IMR-90 (cell line): Measurements from ENCODE around the gene SPATC1L. TPM values are rescaled to one million over a fixed set of nuclear protein-coding genes. Genes with fewer than 3 reads are reported as not detected.
A peak's percentile ranks its signal among the peaks of the same experiment; 100 is the strongest.

Experiments used
- ATAC-seq: fragments of 200-7000 bp; cut with Tn5 transposase; 2 replicates; pipeline ENCODE4 v1.9.1; 2020; ENCODE audit warnings: low read depth, mild to moderate bottlenecking, moderate library complexity
- Bru-seq: library from RNA; stranded (reverse); fragments of 400-500 nt; gene quantifications from one replicate; lab custom pipeline; 2021; lab: Mats Ljungman, UMichigan
- BruChase-seq, 2 experiments: library from RNA; stranded (reverse); fragments of 400-500 nt; gene quantifications; one replicate each; lab custom pipeline; 2021; lab: Mats Ljungman, UMichigan
- BruUV-seq: library from RNA; stranded (reverse); fragments of 400-500 nt; replicated peaks from 2 replicates; lab custom pipeline; 2021; lab: Mats Ljungman, UMichigan
- CTCF ChIA-PET: fragments of 300-600 bp; formaldehyde crosslinking; extraction: SDS; loops from one replicate; lab custom pipeline; 2021; ENCODE audit warnings: antibody characterized with exemption; lab: Yijun Ruan, JAX
- POLR2A ChIA-PET: fragments of 300-600 bp; sonication (Branson Sonifier 250); formaldehyde crosslinking; loops from one replicate; lab custom pipeline; 2022; ENCODE audit warnings: antibody characterized with exemption; ENCODE audit not compliant: unreplicated experiment; lab: Charles Lee
- DNase-seq: peaks from one replicate; pipeline ENCODE4 v3.0.0; 2013
- H2AFZ ChIP-seq: replicated peaks from 2 replicates; pipeline ENCODE3; 2013; ENCODE audit warnings: low read length, mild to moderate bottlenecking; ENCODE audit not compliant: poor library complexity
- H2AK5ac ChIP-seq: 2 replicates; pipeline ENCODE4 v1.6.1; 2013; ENCODE audit warnings: low read depth, low read length, inconsistent platforms
- H2AK9ac ChIP-seq: replicated peaks from 2 replicates; pipeline ENCODE3; 2013; ENCODE audit warnings: mild to moderate bottlenecking, low read depth, low read length, moderate library complexity; ENCODE audit not compliant: poor library complexity
- H2BK120ac ChIP-seq: 2 replicates; pipeline ENCODE4 v1.6.1; 2013; ENCODE audit warnings: low read depth, low read length, inconsistent platforms
- H2BK15ac ChIP-seq: 3 replicates; pipeline ENCODE4 v1.6.1; 2013; ENCODE audit warnings: low read depth, low read length, inconsistent platforms
- H2BK20ac ChIP-seq: 2 replicates; pipeline ENCODE4 v1.6.1; 2013; ENCODE audit warnings: low read depth, mild to moderate bottlenecking, inconsistent platforms, low read length, moderate library complexity
- H2BK5ac ChIP-seq: 2 replicates; pipeline ENCODE4 v1.6.1; 2013; ENCODE audit warnings: mild to moderate bottlenecking, low read depth, low read length, inconsistent platforms; ENCODE audit not compliant: poor library complexity, severe bottlenecking
- H3K14ac ChIP-seq: replicated peaks from 2 replicates; pipeline ENCODE4 v1.6.1; 2013; ENCODE audit warnings: low read depth, low read length, inconsistent platforms
- H3K18ac ChIP-seq: 2 replicates; pipeline ENCODE4 v1.6.1; 2013; ENCODE audit warnings: low read depth, low read length, control low read depth
- H3K23ac ChIP-seq: 2 replicates; pipeline ENCODE4 v1.6.1; 2013; ENCODE audit warnings: low read depth, low read length, inconsistent platforms
- H3K27ac ChIP-seq: 2 replicates; pipeline ENCODE4 v1.5.1; 2013; ENCODE audit warnings: mild to moderate bottlenecking, control low read depth, low read length; ENCODE audit not compliant: insufficient read depth
- H3K27me3 ChIP-seq: 2 replicates; pipeline ENCODE4 v1.6.1; 2013; ENCODE audit warnings: low read length; ENCODE audit not compliant: control insufficient read depth, insufficient read depth
- H3K36me3 ChIP-seq: 2 replicates; pipeline ENCODE4 v1.6.1; 2013; ENCODE audit warnings: low read length, mixed read lengths; ENCODE audit not compliant: control insufficient read depth, insufficient read depth
- H3K4ac ChIP-seq: 2 replicates; pipeline ENCODE4 v1.6.1; 2013; ENCODE audit warnings: low read depth, low read length, inconsistent platforms
- H3K4me1 ChIP-seq: 2 replicates; pipeline ENCODE4 v1.6.1; 2013; ENCODE audit warnings: low read length, mixed read lengths; ENCODE audit not compliant: control insufficient read depth, insufficient read depth
- H3K4me2 ChIP-seq: 2 replicates; pipeline ENCODE4 v1.6.1; 2013; ENCODE audit warnings: low read depth, mild to moderate bottlenecking, control low read depth, low read length, moderate library complexity
- H3K4me3 ChIP-seq: 2 replicates; pipeline ENCODE4 v1.5.1; 2013; ENCODE audit warnings: low read depth, mild to moderate bottlenecking, control low read depth, low read length, moderate library complexity; ENCODE audit not compliant: insufficient read depth
- H3K56ac ChIP-seq: 2 replicates; pipeline ENCODE4 v1.6.1; 2013; ENCODE audit warnings: low read length, inconsistent platforms; ENCODE audit not compliant: insufficient read depth; ENCODE audit errors: extremely low read depth
- H3K79me1 ChIP-seq, 2 experiments: 2 replicates each; pipeline ENCODE4 v1.6.1; 2013; ENCODE audit warnings: low read length in 2 of 2, inconsistent platforms in 1 of 2, low read depth in 1 of 2
- H3K9ac ChIP-seq: 2 replicates; pipeline ENCODE4 v1.6.1; 2013; ENCODE audit warnings: low read depth, low read length, control low read depth
- H3K9me1 ChIP-seq: 2 replicates; pipeline ENCODE4 v1.6.1; 2013; ENCODE audit warnings: low read length, inconsistent platforms; ENCODE audit not compliant: insufficient read depth
- H3K9me3 ChIP-seq: 2 replicates; pipeline ENCODE4 v1.6.1; 2013; ENCODE audit warnings: low read length; ENCODE audit not compliant: control insufficient read depth, insufficient read depth
- H4K20me1 ChIP-seq: 2 replicates; pipeline ENCODE4 v1.6.1; 2013; ENCODE audit warnings: low read length, inconsistent platforms; ENCODE audit not compliant: insufficient read depth
- H4K5ac ChIP-seq: 2 replicates; pipeline ENCODE4 v1.6.1; 2013; ENCODE audit warnings: mild to moderate bottlenecking, low read depth, low read length, control low read depth
- H4K8ac ChIP-seq, 2 experiments: 2 replicates each; pipeline ENCODE4 v1.6.1; 2013; ENCODE audit warnings: low read depth in 2 of 2, low read length in 2 of 2, control low read depth in 1 of 2, inconsistent platforms in 1 of 2
- H4K91ac ChIP-seq: 2 replicates; pipeline ENCODE4 v1.6.1; 2013; ENCODE audit warnings: low read depth, low read length, inconsistent platforms; ENCODE audit not compliant: insufficient read depth
- BHLHE40 ChIP-seq: fragments of 150-350 bp; IDR thresholded peaks from 2 replicates; pipeline ENCODE4 v1.6.1; 2016; ENCODE audit warnings: mild to moderate bottlenecking, low read depth, low read length
- CHD1 ChIP-seq: IDR thresholded peaks from 2 replicates; pipeline ENCODE4 v1.6.1; 2012; ENCODE audit warnings: low read depth, low read length, improper control_type of control experiment
- FOS ChIP-seq: fragments of 150-350 bp; IDR thresholded peaks from 2 replicates; pipeline ENCODE4 v1.6.1; 2016; ENCODE audit warnings: low read depth, low read length
- MAZ ChIP-seq: IDR thresholded peaks from 2 replicates; pipeline ENCODE4 v1.6.1; 2012; ENCODE audit warnings: low read depth, mild to moderate bottlenecking, low read length, improper control_type of control experiment, moderate library complexity, borderline replicate concordance
- MXI1 ChIP-seq: IDR thresholded peaks from 2 replicates; pipeline ENCODE4 v1.6.1; 2012; ENCODE audit warnings: low read depth, mild to moderate bottlenecking, low read length, moderate library complexity, borderline replicate concordance
- RCOR1 ChIP-seq: IDR thresholded peaks from 2 replicates; pipeline ENCODE4 v1.6.1; 2012; ENCODE audit warnings: mild to moderate bottlenecking, low read length, improper control_type of control experiment; ENCODE audit not compliant: insufficient replicate concordance
- WGBS, 2 experiments: methylation state at CpG; one replicate each; pipeline versions ENCODE4 v1.1.5 to v1.1.7; 2013; ENCODE audit warnings: missing lambda C conversion rate in 2 of 2; ENCODE audit not compliant: insufficient read length in 1 of 2; ENCODE audit errors: extremely low coverage in 2 of 2; 5-methylcytosine and 5-hydroxymethylcytosine counted together
- dilution Hi-C: fragments of 300-500 bp; cut with HindIII; formaldehyde crosslinking; loops from one replicate; pipeline ENCODE4 v1.14.3; 2018; ENCODE audit warnings: low sequenced_read_pairs; ENCODE audit not compliant: unreplicated experiment
- in situ Hi-C: fragments of 300-500 bp; cut with MboI; formaldehyde crosslinking; loops from 3 replicates; pipeline ENCODE4 v1.14.3; 2019; ENCODE audit warnings: low sequenced_read_pairs, inconsistent platforms, mixed read lengths
- intact Hi-C: fragments of 100-400 bp; cut with micrococcal nuclease; formaldehyde crosslinking; loops from 2 replicates; pipeline ENCODE4 v1.10.0; 2022
- long read RNA-seq: library from polyadenylated mRNA; unstranded; transcript quantifications from one replicate; pipeline ENCODE4 v2.0.0, GENCODE V29; 2021; ENCODE audit not compliant: unreplicated experiment
- polyA plus RNA-seq, 3 experiments: library from polyadenylated mRNA; depleted of rRNA; stranded (reverse); fragments of >200 nt; gene quantifications; 2 replicates each; pipeline ENCODE4 v1.2.3, GENCODE V29; 2012; ENCODE audit warnings: low replicate concordance in 1 of 3
- total RNA-seq: library from RNA; depleted of rRNA; stranded (reverse); fragments of >200 nt; gene quantifications from 2 replicates; pipeline ENCODE4 v1.2.3, GENCODE V29; 2012; rRNA removed
- TF ChIP-seq, protein P1 (sequence below): fragments of 150-350 bp; IDR thresholded peaks from 2 replicates; pipeline ENCODE4 v1.6.1; 2017; ENCODE audit warnings: mild to moderate bottlenecking, antibody characterized with exemption, low read length, low read depth
- TF ChIP-seq, protein P2 (sequence below): fragments of 150-350 bp; IDR thresholded peaks from 2 replicates; pipeline ENCODE4 v1.6.1; 2016; ENCODE audit warnings: low read depth, mild to moderate bottlenecking, low read length, moderate library complexity, borderline replicate concordance

Gene SPATC1L
- total RNA-seq (3.1 and 3.8 TPM in 2 replicates), polyA plus RNA-seq (2012; rRNA removed) (17.2 and 23.4 TPM in 2 replicates), Bru-seq, nascent RNA (percentile 45 among the genes with signal in this experiment), BruChase-seq, experiment 1, labeled RNA remaining after a 6-hour chase (percentile 52 among the genes with signal in this experiment), BruChase-seq, experiment 2, labeled RNA remaining after a 2-hour chase (percentile 50 among the genes with signal in this experiment)
- polyA plus RNA-seq (2012; cell fraction: cytosol; rRNA removed) = 28.0 and 38.2 TPM in 2 replicates
- 19.7 and 57.2 TPM in 2 replicates for polyA plus RNA-seq (2012; cell fraction: nucleus; rRNA removed; ENCODE audit: low replicate concordance)
- long read RNA-seq, transcript SPATC1L-202 (4 exons, 1,182 nt) = major isoform, 11 of 13 reads
- long read RNA-seq, partial matches to known transcripts = 1 of 13 reads
- long read RNA-seq, other reads (novel, unspliced or antisense) = 1 of 13 reads

DNA sequence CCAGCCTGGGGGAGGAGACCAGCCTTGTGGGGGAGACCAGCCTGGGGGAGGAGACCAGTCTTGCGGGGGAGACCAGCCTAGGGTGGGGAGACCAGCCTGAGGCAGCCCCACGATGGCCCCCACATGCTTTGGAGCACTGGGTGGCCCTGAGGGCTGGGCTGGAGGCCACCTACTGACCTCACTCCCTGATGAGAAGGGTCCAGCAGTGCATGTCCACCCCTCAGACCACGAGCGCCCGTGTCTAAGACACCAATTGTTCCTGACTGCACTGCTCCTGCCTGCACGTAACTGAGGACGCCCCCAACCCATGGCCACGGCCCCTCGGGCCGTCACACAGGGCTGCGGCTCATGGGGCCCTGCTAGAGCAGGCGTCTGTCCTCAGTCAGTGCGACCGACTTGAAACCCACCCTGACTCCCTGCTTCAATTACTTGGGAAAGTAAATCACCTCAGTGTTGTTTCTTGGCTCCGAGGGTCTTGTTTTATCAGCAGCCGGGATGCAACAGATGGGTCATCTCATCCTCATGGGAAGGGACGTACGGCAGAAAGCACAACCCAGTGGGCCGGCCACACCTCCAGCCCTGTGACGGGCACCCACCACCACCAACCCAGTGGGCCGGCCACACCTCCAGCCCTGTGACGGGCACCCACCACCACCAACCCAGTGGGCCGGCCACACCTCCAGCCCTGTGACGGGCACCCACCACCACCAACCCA is at the start of gene SPATC1L:
Gene SPATC1L, minus strand, starts transcription at position 550 of the 715 bp plus-strand sequence. CDS start 1,643 bp downstream, outside the sequence.
- Histone ChIP-seq H3K36me3 (0 out of 2 replicates have a peak, but pooled peaks cover 2% of the 10 kb centered on the region), H3K56ac (peak within 1 kb of the TSS; percentile 78), H4K91ac (peak within 1 kb of the TSS; percentile 81), H2AK9ac (peak within 1 kb of the TSS; percentile 93), H2BK5ac (peak within 1 kb of the TSS; percentile 83), H3K27me3 (no peaks in the 10 kb centered on the region), H3K9me3 (no peaks in the 10 kb centered on the region), H2BK20ac (0 out of 2 replicates have a peak within 1 kb of the TSS, but pooled peaks have one; percentile 8), H3K18ac (peak within 1 kb of the TSS; percentile 66), H2BK120ac (peak within 1 kb of the TSS; percentile 75), H3K79me1 (peaks cover 0 to 8% of the 10 kb centered on the region in 2 experiments; a peak in 1 of 4 replicates), H3K27ac (peak within 1 kb of the TSS; percentile 71), H4K8ac (peak within 1 kb of the TSS; percentile 79 to 92), H3K4me1 (peaks cover 15% of the 10 kb centered on the region), H4K5ac (peak within 1 kb of the TSS; percentile 73), H3K14ac (peak within 1 kb of the TSS; percentile 66), H3K4ac (peak within 1 kb of the TSS; percentile 62), H3K9ac (peak within 1 kb of the TSS; percentile 91), H2BK15ac (peak within 1 kb of the TSS; percentile 43; the same call in 1 of the 3 replicates), H3K9me1 (peaks cover 10% of the 10 kb centered on the region), H2AFZ (peak within 1 kb of the TSS; percentile 99), H3K4me3 (peak within 1 kb of the TSS; percentile 88), H2AK5ac (peak within 1 kb of the TSS; percentile 91), H3K23ac (peak within 1 kb of the TSS; percentile 35; the same call in 1 of the 2 replicates), H4K20me1 (no peaks in the 10 kb centered on the region), H3K4me2 (peak within 1 kb of the TSS; percentile 94)
- POLR2A ChIA-PET = no interaction called here
- BruUV-seq = no TSS peak
- intact Hi-C loops (no loop called here), dilution Hi-C loops (no loop called here), in situ Hi-C loops (no loop called here)
- 0% methylated on average over 5 of the region's 24 CpGs; no CpG with 5 or more reads in 1 of the 2 experiments for WGBS, 2 experiments
- ATAC-seq (peak; percentile 76), DNase-seq (peak; percentile 83)
- CTCF ChIA-PET = no interaction called here
- no peak for TF ChIP-seq MAZ
- 0 out of 2 replicates have a peak, but pooled peaks have one; percentile 22 for TF ChIP-seq MXI1
- TF ChIP-seq BHLHE40 = no peak
- no peak for TF ChIP-seq RCOR1
- TF ChIP-seq, protein P1, sequence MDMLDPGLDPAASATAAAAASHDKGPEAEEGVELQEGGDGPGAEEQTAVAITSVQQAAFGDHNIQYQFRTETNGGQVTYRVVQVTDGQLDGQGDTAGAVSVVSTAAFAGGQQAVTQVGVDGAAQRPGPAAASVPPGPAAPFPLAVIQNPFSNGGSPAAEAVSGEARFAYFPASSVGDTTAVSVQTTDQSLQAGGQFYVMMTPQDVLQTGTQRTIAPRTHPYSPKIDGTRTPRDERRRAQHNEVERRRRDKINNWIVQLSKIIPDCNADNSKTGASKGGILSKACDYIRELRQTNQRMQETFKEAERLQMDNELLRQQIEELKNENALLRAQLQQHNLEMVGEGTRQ = no peak
- TF ChIP-seq CHD1 = no peak
- TF ChIP-seq, protein P2, sequence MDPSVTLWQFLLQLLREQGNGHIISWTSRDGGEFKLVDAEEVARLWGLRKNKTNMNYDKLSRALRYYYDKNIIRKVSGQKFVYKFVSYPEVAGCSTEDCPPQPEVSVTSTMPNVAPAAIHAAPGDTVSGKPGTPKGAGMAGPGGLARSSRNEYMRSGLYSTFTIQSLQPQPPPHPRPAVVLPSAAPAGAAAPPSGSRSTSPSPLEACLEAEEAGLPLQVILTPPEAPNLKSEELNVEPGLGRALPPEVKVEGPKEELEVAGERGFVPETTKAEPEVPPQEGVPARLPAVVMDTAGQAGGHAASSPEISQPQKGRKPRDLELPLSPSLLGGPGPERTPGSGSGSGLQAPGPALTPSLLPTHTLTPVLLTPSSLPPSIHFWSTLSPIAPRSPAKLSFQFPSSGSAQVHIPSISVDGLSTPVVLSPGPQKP = no peak
- no peak; the same call in 1 of the 2 replicates for TF ChIP-seq FOS
